ENCODE results near the gene RAPGEF4. TPM values are rescaled to one million over a fixed set of nuclear protein-coding genes. Genes with fewer than 3 reads are reported as not detected.

RAPGEF4 gene
- total and polyA plus RNA-seq, 9 of the 15 experiments (the other 6 are each of a cell fraction or from before 2014, with no cell fraction given), result 0.04 to 0.33 (median 0.13) TPM; not detected in 6

DNA sequence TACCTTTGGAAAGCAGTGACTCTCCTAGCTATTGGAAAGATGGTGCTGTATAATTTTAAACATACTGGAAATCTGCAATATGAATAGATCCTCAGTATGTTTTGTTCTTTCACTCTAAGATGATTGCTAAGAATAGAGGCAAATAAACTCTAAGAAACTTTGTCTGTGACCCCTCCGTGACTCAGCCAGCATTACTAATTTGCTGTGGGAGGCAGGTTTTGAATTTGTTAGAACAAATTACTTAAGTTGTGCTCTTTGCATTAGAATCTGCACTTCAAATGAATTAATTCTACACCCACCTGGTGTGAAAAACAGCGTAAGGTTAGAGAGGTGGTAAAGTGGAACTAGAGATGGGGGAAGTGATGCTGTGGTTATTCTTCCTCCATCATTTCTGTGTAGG lies 142.2 kb downstream of the RAPGEF4 start:
- H3K4me3 ChIP-seq, result no peak overlapping the region
- no peaks in the 10 kb centered on the region for H3K4me1 ChIP-seq (replicated peaks in 1 of 2; ENCODE audit: control insufficient read depth in 2 of 2, insufficient read depth in 2 of 2, low read length in 2 of 2)
- H4K20me1 ChIP-seq (replicated peaks; ENCODE audit: control insufficient read depth, insufficient read depth, low read length), result no peaks in the 10 kb centered on the region; the same call in 1 of the 2 replicates
- ATAC-seq, result no peak
- intact Hi-C loops (cut with micrococcal nuclease), result no loop called here
- no peaks in the 10 kb centered on the region for H3K36me3 ChIP-seq (ENCODE audit: control insufficient read depth, insufficient read depth, low read length)
- in situ Hi-C loops (cut with MboI), result no loop called here
- H3K79me2 ChIP-seq (ENCODE audit: control insufficient read depth, insufficient read depth, low read length), result no peaks in the 10 kb centered on the region
- BruUV-seq (replicated peaks), result no TSS peak
- no peak for FAIRE-seq
- H3K9ac ChIP-seq (ENCODE audit: insufficient read depth in 1 of 2, low read depth in 2 of 2, low read length in 2 of 2), result no peak overlapping the region
- H3K27ac ChIP-seq (ENCODE audit: extremely low read depth, low read depth, low read length), result no peak overlapping the region
- POLR2A ChIA-PET, result no interaction called here
- no peak overlapping the region for H3K4me2 ChIP-seq (ENCODE audit: insufficient read depth, low read length)
- no peak for DNase-seq (ENCODE audit: extremely low read depth in 1 of 4, low spot score in 3 of 4)
- no peak overlapping the region for H2AFZ ChIP-seq (ENCODE audit: low read depth, low read length)
- TF ChIP-seq HEY1 (CRISPR knock-in tag; IDR thresholded peaks at IDR 0.05; ENCODE audit: borderline replicate concordance) (no peak), ETS2 (tag; IDR thresholded peaks at IDR 0.05; ENCODE audit: borderline replicate concordance, poor library complexity, severe bottlenecking) (no peak), CEBPG (CRISPR knock-in tag; IDR thresholded peaks at IDR 0.05) (no peak), CEBPG (tag; conservative IDR thresholded peaks at IDR 0.05 in 1 of 2, IDR thresholded peaks at IDR 0.05 in 1 of 2) (no peak), VEZF1 (CRISPR knock-in tag; IDR thresholded peaks at IDR 0.05) (no peak), NR2C2 (CRISPR knock-in tag; IDR thresholded peaks at IDR 0.05) (no peak), NR2C2 (tag; IDR thresholded peaks at IDR 0.05) (no peak), CHCHD3 (CRISPR knock-in tag; IDR thresholded peaks at IDR 0.05) (no peak), ZNF140 (CRISPR knock-in tag; IDR thresholded peaks at IDR 0.05) (no peak), POLR3A (IDR thresholded peaks at IDR 0.05; ENCODE audit: borderline replicate concordance, extremely low read depth, insufficient read depth, insufficient read length) (no peak), ZNF224 (CRISPR knock-in tag; IDR thresholded peaks at IDR 0.05) (no peak), IRF2 (CRISPR knock-in tag; IDR thresholded peaks at IDR 0.05) (no peak), STAT5A (IDR thresholded peaks at IDR 0.05; ENCODE audit: borderline replicate concordance, low read length) (no peak), NCOR1 (IDR thresholded peaks at IDR 0.05) (no peak), GATA2 (CRISPR knock-in tag; IDR thresholded peaks at IDR 0.05) (no peak), SREBF1 (IDR thresholded peaks at IDR 0.05; ENCODE audit: borderline replicate concordance, low read depth, low read length) (no peak), PHF20 (IDR thresholded peaks at IDR 0.05; ENCODE audit: partially characterized antibody) (no peak), SLC30A9 (CRISPR knock-in tag; IDR thresholded peaks at IDR 0.05) (no peak), NR3C1 (CRISPR knock-in tag; IDR thresholded peaks at IDR 0.05) (no peak)
- TF ChIP-seq, protein P1, sequence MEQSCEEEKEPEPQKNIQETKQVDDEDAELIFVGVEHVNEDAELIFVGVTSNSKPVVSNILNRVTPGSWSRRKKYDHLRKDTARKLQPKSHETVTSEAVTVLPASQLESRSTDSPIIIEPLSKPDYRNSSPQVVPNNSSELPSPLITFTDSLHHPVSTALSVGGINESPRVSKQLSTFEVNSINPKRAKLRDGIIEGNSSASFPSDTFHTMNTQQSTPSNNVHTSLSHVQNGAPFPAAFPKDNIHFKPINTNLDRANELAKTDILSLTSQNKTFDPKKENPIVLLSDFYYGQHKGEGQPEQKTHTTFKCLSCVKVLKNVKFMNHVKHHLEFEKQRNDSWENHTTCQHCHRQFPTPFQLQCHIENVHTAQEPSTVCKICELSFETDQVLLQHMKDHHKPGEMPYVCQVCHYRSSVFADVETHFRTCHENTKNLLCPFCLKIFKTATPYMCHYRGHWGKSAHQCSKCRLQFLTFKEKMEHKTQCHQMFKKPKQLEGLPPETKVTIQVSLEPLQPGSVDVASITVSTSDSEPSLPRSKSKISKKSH (CRISPR knock-in tag; IDR thresholded peaks at IDR 0.05), result no peak
- CTCF ChIA-PET (ENCODE audit: low intra/inter-chr PET ratio), result no interaction called here
- 4% methylated on average over 2 of the region's 2 CpGs for WGBS (ENCODE audit: insufficient coverage, low coverage, missing lambda C conversion rate)
- no peaks in the 10 kb centered on the region for H3K9me3 ChIP-seq (replicated peaks; ENCODE audit: control insufficient read depth, insufficient read depth, low read depth, low read length)
- no peaks in the 10 kb centered on the region for H3K9me1 ChIP-seq (ENCODE audit: control insufficient read depth, insufficient read depth, low read length)
- peaks cover 0 to 5% of the 10 kb centered on the region in 2 experiments; a peak in 1 of 5 replicates for H3K27me3 ChIP-seq (ENCODE audit: control insufficient read depth in 2 of 2, insufficient read depth in 2 of 2, low read length in 2 of 2)

All from K562 (cell line).